HEK293 (cell line): ENCODE data around the gene RECK.

ENCODE experiments used
- CTCF ChIP-seq: fragments of 450-650 bp; formaldehyde crosslinking; IDR thresholded peaks from 2 replicates; pipeline ENCODE4 v1.5.1; 2016; ENCODE audit warnings: missing biosample characterization, missing genetic modification characterization
- ZNF37A ChIP-seq: fragments of 450-650 bp; IDR thresholded peaks from 2 replicates; pipeline ENCODE4 v1.5.1; 2018; ENCODE audit warnings: missing biosample characterization, missing genetic modification characterization

- TF ChIP-seq ZNF37A (tag by site-specific recombination) = no peak
- no peak for TF ChIP-seq CTCF
These were observed 14.7 kb upstream of the RECK start for GRCh38 chr9:36021968-36022367.
